Trophoblast cell (in vitro differentiated cells and primary cell): Measurements from ENCODE around the gene APOM.

Source experiments
- DNase-seq, 2 donors: peaks; one replicate each; pipeline ENCODE4 v3.0.0-alpha.2; 2016
- H2AFZ ChIP-seq: 2 replicates; pipeline ENCODE4 v1.6.1; 2013; ENCODE audit warnings: low read length, moderate library complexity, mild to moderate bottlenecking; ENCODE audit not compliant: insufficient read depth, poor library complexity
- H2AK5ac ChIP-seq: 2 replicates; pipeline ENCODE4 v1.6.1; 2013; ENCODE audit warnings: mild to moderate bottlenecking, low read length
- H2BK120ac ChIP-seq: 2 replicates; pipeline ENCODE4 v1.6.1; 2013; ENCODE audit warnings: low read length, mild to moderate bottlenecking, moderate library complexity; ENCODE audit not compliant: insufficient read depth, poor library complexity
- H2BK12ac ChIP-seq: 2 replicates; pipeline ENCODE4 v1.6.1; 2013; ENCODE audit warnings: mild to moderate bottlenecking, low read length, moderate library complexity
- H2BK5ac ChIP-seq: 2 replicates; pipeline ENCODE4 v1.6.1; 2013; ENCODE audit warnings: low read length, low read depth, moderate library complexity, mild to moderate bottlenecking; ENCODE audit not compliant: poor library complexity
- H3K14ac ChIP-seq: 2 replicates; pipeline ENCODE4 v1.6.1; 2013; ENCODE audit warnings: mild to moderate bottlenecking, low read length
- H3K18ac ChIP-seq: 2 replicates; pipeline ENCODE4 v1.6.1; 2013; ENCODE audit warnings: mild to moderate bottlenecking, low read length
- H3K23ac ChIP-seq: 2 replicates; pipeline ENCODE4 v1.6.1; 2013; ENCODE audit warnings: low read length
- H3K27ac ChIP-seq: 2 replicates; pipeline ENCODE4 v1.5.1; 2013; ENCODE audit warnings: low read depth, mild to moderate bottlenecking, inconsistent platforms, low read length, moderate library complexity
- H3K27me3 ChIP-seq: 2 replicates; pipeline ENCODE4 v1.6.1; 2013; ENCODE audit warnings: inconsistent platforms, mild to moderate bottlenecking, low read length, moderate library complexity; ENCODE audit not compliant: insufficient read depth
- H3K36me3 ChIP-seq, 2 experiments: 1 replicate in 1 of 2; 2 replicates in 1 of 2; pipeline ENCODE4 v1.6.1; 2013; ENCODE audit warnings: low read length in 2 of 2, mild to moderate bottlenecking in 2 of 2, moderate library complexity in 1 of 2; ENCODE audit not compliant: insufficient read depth in 2 of 2, control insufficient read depth in 1 of 2
- H3K4ac ChIP-seq: 2 replicates; pipeline ENCODE4 v1.6.1; 2013; ENCODE audit warnings: low read depth, mild to moderate bottlenecking, low read length, moderate library complexity
- H3K4me1 ChIP-seq, 2 experiments: 1 replicate in 1 of 2; 2 replicates in 1 of 2; pipeline ENCODE4 v1.6.1; 2013; ENCODE audit warnings: low read length in 2 of 2, mild to moderate bottlenecking in 2 of 2, moderate library complexity in 1 of 2; ENCODE audit not compliant: insufficient read depth in 2 of 2, control insufficient read depth in 1 of 2
- H3K4me2 ChIP-seq: 2 replicates; pipeline ENCODE4 v1.6.1; 2013; ENCODE audit warnings: inconsistent platforms, mild to moderate bottlenecking, low read length, moderate library complexity
- H3K4me3 ChIP-seq: 2 replicates; pipeline ENCODE4 v1.5.1; 2013; ENCODE audit warnings: mild to moderate bottlenecking, low read depth, low read length, inconsistent platforms
- H3K79me1 ChIP-seq: one replicate; pipeline ENCODE4 v1.6.1; 2013; ENCODE audit warnings: low read length
- H3K79me2 ChIP-seq: 2 replicates; pipeline ENCODE4 v1.6.1; 2013; ENCODE audit warnings: low read length, mild to moderate bottlenecking; ENCODE audit not compliant: control insufficient read depth, insufficient read depth, poor library complexity
- H3K9ac ChIP-seq: 2 replicates; pipeline ENCODE4 v1.6.1; 2013; ENCODE audit warnings: mild to moderate bottlenecking, low read length
- H3K9me3 ChIP-seq: 2 replicates; pipeline ENCODE4 v1.6.1; 2013; ENCODE audit warnings: low read depth, mild to moderate bottlenecking, control low read depth, inconsistent platforms, low read length; ENCODE audit not compliant: insufficient read depth
- H4K12ac ChIP-seq: 2 replicates; pipeline ENCODE4 v1.6.1; 2013; ENCODE audit warnings: low read depth, mild to moderate bottlenecking, low read length, moderate library complexity
- H4K8ac ChIP-seq: 2 replicates; pipeline ENCODE4 v1.6.1; 2013; ENCODE audit warnings: low read depth, mild to moderate bottlenecking, low read length, moderate library complexity
- H4K91ac ChIP-seq: one replicate; pipeline ENCODE4 v1.6.1; 2013; ENCODE audit warnings: low read depth, mild to moderate bottlenecking, low read length, moderate library complexity
- WGBS: extraction: QIAGEN DNeasy Blood & Tissue Kit; methylation state at CpG from one replicate; pipeline ENCODE4 v1.1.7; 2013; ENCODE audit warnings: missing lambda C conversion rate; ENCODE audit not compliant: insufficient read length, insufficient coverage; ENCODE audit errors: extremely low coverage; 5-methylcytosine and 5-hydroxymethylcytosine counted together

The APOM gene

DNA sequence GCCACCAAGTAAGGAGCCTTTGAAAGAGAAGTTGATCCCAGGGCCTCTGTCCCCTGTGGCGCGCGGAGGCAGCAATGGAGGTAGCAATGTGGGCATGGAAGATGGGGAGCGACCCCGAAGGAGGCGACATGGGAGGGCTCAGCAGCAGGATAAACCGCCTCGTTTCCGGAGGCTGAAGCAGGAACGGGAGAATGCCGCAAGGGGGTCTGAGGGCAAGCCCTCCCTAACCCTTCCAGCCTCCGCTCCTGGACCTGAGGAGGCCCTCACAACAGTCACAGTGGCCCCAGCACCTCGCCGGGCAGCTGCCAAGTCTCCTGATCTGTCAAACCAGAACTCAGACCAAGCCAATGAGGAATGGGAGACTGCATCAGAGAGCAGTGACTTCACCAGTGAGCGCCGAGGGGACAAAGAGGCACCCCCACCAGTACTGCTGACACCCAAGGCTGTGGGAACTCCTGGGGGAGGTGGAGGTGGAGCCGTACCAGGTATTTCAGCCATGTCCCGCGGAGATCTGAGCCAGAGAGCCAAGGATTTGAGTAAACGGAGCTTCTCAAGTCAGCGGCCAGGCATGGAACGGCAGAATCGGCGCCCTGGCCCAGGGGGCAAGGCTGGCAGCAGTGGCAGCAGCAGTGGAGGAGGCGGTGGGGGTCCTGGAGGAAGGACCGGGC is 23.3 kb upstream of the APOM start:
- Histone ChIP-seq H3K4me1 (no peaks in the 10 kb centered on the region), H4K12ac (peak overlapping the region; percentile 10), H3K9ac (no peak overlapping the region), H2BK12ac (no peak overlapping the region), H3K27me3 (no peaks in the 10 kb centered on the region), H3K18ac (no peak overlapping the region), H3K9me3 (no peaks in the 10 kb centered on the region), H4K8ac (no peak overlapping the region), H2AFZ (no peak overlapping the region), H3K4me3 (no peak overlapping the region), H3K36me3 (peaks cover 95 to 98% of the 10 kb centered on the region in 2 experiments), H2BK120ac (no peak overlapping the region), H3K23ac (no peak overlapping the region), H2BK5ac (no peak overlapping the region), H2AK5ac (no peak overlapping the region), H4K91ac (no peak overlapping the region), H3K79me1 (no peaks in the 10 kb centered on the region), H3K4ac (no peak overlapping the region), H3K14ac (no peak overlapping the region), H3K27ac (no peak overlapping the region), H3K4me2 (no peak overlapping the region), H3K79me2 (no peaks in the 10 kb centered on the region)
- DNase-seq = no peak
- no CpG with 5 or more reads among the region's 26 CpGs for WGBS

DNA sequence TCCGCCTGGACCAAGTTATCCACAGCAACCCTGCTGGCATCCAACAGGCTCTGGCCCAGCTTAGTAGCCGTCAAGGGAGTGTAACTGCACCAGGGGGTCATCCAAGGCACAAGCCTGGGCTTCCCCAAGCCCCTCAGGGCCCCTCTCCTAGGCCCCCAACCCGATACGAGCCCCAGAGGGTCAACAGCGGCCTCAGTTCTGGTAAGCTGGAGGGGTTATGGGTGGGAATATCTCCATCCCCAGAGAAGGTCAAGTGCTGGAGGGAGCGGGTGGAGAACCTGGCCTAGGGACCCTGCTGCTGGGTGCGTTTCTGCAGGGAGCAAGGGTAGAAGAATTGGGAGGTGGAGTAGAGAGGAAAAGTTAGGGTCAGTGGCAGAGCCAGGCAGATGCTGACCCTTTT is 22.2 kb upstream of the APOM start:
- Histone ChIP-seq H3K9me3 (no peaks in the 10 kb centered on the region), H3K36me3 (peaks cover 86 to 93% of the 10 kb centered on the region in 2 experiments), H3K23ac (no peak overlapping the region), H3K18ac (no peak overlapping the region), H3K4me3 (no peak overlapping the region), H4K8ac (no peak overlapping the region), H2AFZ (no peak overlapping the region), H3K4me2 (no peak overlapping the region), H3K27ac (no peak overlapping the region), H2BK5ac (no peak overlapping the region), H3K9ac (no peak overlapping the region), H3K4ac (no peak overlapping the region), H2BK120ac (no peak overlapping the region), H3K79me1 (no peaks in the 10 kb centered on the region), H3K79me2 (no peaks in the 10 kb centered on the region), H2AK5ac (no peak overlapping the region), H4K91ac (no peak overlapping the region), H2BK12ac (no peak overlapping the region), H4K12ac (no peak overlapping the region), H3K14ac (no peak overlapping the region), H3K27me3 (no peaks in the 10 kb centered on the region), H3K4me1 (no peaks in the 10 kb centered on the region)
- DNase-seq = no peak
- no CpG with 5 or more reads among the region's 7 CpGs for WGBS

DNA sequence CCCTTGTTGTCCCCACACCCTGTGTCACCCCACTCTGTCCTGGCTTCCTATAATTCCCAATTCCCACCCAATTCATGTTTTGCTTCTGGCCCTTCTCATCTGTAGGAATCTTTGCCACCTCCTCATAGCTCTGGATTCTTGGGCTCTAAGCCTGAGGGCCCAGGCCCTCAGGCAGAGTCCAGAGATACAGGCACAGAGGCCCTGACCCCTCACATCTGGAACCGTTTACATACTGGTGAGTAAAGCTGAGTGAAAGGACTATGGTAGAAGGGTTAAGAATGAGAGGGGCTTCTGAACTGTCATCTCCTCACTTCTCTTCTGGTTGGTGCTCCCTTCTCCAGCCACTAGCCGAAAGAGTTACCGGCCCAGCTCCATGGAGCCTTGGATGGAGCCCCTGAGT is 21.6 kb upstream of the APOM start:
- no peak overlapping the region for H2BK5ac ChIP-seq
- no peaks in the 10 kb centered on the region for H3K9me3 ChIP-seq
- no peak overlapping the region for H2AFZ ChIP-seq
- no peak overlapping the region for H3K18ac ChIP-seq
- no peak for DNase-seq
- no peak overlapping the region for H2AK5ac ChIP-seq
- no peak overlapping the region for H3K4me2 ChIP-seq
- H3K79me1 ChIP-seq = no peaks in the 10 kb centered on the region
- no peak overlapping the region for H3K4me3 ChIP-seq
- H3K79me2 ChIP-seq = no peaks in the 10 kb centered on the region
- no peak overlapping the region for H3K14ac ChIP-seq
- H4K8ac ChIP-seq = no peak overlapping the region
- H3K9ac ChIP-seq = no peak overlapping the region
- no peak overlapping the region for H3K4ac ChIP-seq
- no peak overlapping the region for H3K23ac ChIP-seq
- H4K12ac ChIP-seq = no peak overlapping the region
- WGBS = no CpG with 5 or more reads among the region's 3 CpGs
- H3K27me3 ChIP-seq = no peaks in the 10 kb centered on the region
- H3K4me1 ChIP-seq = no peaks in the 10 kb centered on the region
- no peak overlapping the region for H3K27ac ChIP-seq
- no peak overlapping the region for H4K91ac ChIP-seq
- no peak overlapping the region for H2BK120ac ChIP-seq
- no peak overlapping the region for H2BK12ac ChIP-seq
- H3K36me3 ChIP-seq = peaks cover 84 to 90% of the 10 kb centered on the region in 2 experiments

DNA sequence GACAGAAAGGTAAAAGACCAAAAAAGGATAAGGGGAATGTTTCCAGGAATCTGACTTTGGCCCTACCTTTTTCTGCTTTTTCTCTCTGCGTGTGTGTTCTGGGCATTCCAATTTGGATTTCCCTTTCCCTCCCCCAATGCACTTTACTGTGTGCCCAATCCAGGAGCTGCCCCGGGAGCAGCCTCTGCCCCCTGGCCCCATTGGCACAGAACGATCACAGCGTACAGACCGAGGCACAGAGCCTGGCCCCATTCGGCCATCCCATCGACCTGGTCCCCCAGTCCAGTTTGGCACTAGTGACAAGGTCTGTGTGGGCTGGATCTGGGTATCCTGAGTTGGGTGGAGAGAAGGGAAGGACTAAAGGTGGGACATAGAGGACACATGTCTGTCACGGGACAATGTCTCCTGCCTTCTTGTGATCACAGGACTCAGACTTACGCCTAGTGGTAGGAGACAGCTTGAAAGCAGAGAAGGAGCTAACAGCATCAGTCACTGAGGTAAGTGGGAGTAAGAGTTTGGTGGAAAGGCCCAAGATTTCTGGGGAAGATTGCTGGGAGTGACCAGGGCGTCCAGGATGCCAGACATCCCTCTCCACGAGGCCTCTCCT is 20.6 kb upstream of the APOM start:
- H3K4ac ChIP-seq = no peak overlapping the region
- no peak overlapping the region for H3K4me2 ChIP-seq
- H3K9me3 ChIP-seq = no peaks in the 10 kb centered on the region
- H2BK120ac ChIP-seq = no peak overlapping the region
- H3K79me1 ChIP-seq = no peaks in the 10 kb centered on the region
- H3K4me1 ChIP-seq = no peaks in the 10 kb centered on the region
- H4K12ac ChIP-seq = no peak overlapping the region
- DNase-seq = no peak
- H3K27me3 ChIP-seq = no peaks in the 10 kb centered on the region
- no peak overlapping the region for H3K27ac ChIP-seq
- H4K91ac ChIP-seq = no peak overlapping the region
- no peak overlapping the region for H2BK12ac ChIP-seq
- H2BK5ac ChIP-seq = no peak overlapping the region
- no peak overlapping the region for H2AK5ac ChIP-seq
- peaks cover 80 to 90% of the 10 kb centered on the region in 2 experiments for H3K36me3 ChIP-seq
- H4K8ac ChIP-seq = no peak overlapping the region
- WGBS = no CpG with 5 or more reads among the region's 11 CpGs
- H3K23ac ChIP-seq = no peak overlapping the region
- H3K18ac ChIP-seq = no peak overlapping the region
- H3K79me2 ChIP-seq = no peaks in the 10 kb centered on the region
- no peak overlapping the region for H3K9ac ChIP-seq
- no peak overlapping the region for H3K14ac ChIP-seq
- no peak overlapping the region for H2AFZ ChIP-seq
- H3K4me3 ChIP-seq = no peak overlapping the region
